HPDE6-E6E7 (cell line): ENCODE results near the gene PDE11A.
A peak's percentile ranks its signal among the peaks of the same experiment; 100 is the strongest.
"Not testable (repeated sequence)": the region's sequence is repeated elsewhere in the genome, so short reads cannot be mapped to it uniquely, and the experiment has no call there.

Experiments
- DNase-seq: peaks from one replicate; pipeline ENCODE4 v3.0.0; 2011; ENCODE audit warnings: missing footprints; ENCODE audit errors: extremely low spot score

Gene PDE11A

DNA sequence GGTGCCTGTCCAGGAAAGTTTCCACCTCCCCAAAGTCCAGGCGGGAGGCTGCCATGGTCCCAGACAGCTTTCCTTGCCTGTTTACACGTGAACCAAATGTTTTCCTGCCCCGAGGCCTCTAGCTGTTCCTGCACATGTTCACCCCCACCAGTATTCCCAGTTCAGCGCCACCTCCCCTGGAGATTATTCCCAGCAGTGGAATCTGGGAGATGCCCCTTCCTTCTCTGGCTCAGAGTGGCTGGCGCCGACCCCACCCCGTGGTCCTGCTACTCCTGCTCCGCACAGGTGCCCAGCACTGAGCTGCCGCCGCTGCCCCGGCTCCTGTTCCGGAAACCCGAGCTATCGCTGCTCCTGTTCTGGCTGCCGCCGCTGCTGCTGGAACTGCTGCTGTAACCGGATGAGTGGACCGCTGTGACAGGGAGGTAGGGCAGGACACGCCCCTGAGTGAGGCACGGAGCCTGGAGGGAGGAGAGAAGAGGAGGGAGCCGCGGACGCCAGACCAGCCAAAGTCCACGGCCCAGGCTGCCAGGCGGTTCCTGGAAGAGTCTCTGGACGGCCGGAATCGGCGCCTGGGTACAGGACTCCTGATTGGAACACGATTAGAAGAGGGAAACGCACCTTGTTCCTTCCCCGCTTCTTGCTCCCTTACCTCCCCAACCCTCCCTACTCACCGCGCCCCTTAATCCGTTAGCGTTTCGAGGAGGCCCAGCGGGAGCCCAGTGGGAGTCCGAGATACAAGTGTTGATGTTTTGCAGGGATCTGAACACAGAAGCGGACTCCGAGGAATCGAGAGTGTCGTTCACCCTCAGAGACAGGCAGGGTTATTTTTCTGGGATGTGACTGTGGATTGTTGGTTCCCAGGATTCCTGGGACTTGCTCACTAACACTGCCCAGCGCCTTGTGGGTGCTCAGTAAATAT lies at the start of gene PDE11A:
Gene PDE11A, minus strand, starts transcription at position 395 of the 919 bp plus-strand sequence. Its CDS starts 340 bp downstream, at position 55.
- peak; percentile 71 for DNase-seq

- no peak for DNase-seq
Measured at GRCh38 chr2:178119179-178119922, 46.8 kb upstream of the PDE11A start.

DNA sequence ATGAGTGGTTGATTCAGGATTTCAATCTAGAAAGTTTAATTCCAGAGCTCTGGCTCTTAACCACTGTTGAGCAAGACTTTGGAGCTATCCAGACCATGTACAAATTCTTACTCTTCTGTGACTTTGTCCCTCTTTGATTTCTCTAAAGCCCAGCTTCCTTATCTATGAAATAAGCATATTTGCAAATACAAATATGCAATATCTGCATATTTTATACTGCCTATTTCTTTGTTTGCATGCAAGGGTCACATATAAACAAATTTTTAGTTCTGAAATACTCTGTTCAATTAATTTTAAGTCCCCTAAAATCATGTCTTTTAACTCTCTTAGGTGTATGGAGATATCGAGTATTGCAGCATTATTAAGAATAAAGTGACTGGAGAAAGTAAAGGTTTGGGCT lies 45.1 kb upstream of the PDE11A start:
- DNase-seq: no peak

DNA sequence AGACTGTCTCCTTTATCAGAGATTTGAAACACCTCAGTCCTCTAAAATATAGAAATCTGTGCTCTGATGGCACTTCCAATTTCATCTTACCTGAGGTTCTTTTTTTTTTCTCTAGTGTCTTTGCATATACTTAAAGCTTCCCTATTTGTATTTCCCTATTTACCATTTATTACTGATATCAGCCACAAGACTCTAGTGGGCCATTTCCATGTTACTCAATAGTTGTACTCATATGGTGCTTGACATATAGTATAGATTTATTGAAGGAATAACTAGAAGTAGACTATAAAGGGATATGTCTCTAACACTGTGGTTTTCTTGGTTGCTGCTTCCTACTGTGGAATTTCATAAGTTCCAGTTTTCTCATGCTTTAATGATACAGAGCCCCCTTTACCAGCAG lies 42.7 kb upstream of the PDE11A start:
- no peak for DNase-seq

DNA sequence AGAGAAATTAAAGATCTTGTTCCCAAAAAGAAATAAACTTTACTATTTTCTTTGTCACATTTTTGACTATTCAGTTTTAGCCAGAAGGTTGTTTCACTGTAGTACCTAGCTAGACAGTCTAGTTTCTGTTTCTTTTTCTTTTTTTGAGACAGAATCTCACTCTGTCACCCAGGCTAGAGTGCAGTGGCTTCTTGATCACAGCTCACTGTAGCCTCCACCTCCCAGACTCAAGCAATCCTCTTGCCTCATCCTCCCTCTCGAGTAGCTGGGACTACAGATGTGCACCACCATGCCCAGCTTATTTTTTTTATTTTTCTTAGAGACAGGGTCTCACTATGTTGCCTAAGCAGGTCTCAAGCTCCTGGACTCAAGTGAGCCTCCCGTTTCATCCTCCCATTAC lies 41.9 kb upstream of the PDE11A start:
- no peak for DNase-seq

- peak; percentile 83 for DNase-seq
Measured at GRCh38 chr2:178112202-178113152, 39.9 kb upstream of the PDE11A start, which contains the start of gene RBM45. Gene RBM45, plus strand, starts transcription at chr2:178112437. Its CDS starts 110 bp downstream, at chr2:178112547.

DNA sequence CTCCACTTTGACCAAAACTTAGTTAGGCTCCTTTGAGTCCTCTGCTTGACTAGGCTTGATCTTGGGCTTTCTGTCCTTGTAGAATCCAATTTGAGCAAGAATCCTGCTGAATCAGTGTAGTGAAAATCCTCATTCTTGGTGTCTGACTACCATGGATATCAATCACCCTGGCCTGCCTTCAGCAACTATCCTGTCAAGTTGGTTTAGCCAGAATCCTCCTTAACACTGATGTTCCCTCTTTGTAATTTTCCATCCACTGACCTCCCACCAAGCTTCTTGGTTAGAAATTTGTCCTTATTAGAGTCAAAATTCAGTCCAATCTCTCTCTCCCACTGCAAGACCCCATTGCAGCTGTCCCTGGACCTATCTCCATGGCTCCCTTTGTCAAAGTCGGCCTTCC lies 39.2 kb upstream of the PDE11A start:
- no peak for DNase-seq

DNA sequence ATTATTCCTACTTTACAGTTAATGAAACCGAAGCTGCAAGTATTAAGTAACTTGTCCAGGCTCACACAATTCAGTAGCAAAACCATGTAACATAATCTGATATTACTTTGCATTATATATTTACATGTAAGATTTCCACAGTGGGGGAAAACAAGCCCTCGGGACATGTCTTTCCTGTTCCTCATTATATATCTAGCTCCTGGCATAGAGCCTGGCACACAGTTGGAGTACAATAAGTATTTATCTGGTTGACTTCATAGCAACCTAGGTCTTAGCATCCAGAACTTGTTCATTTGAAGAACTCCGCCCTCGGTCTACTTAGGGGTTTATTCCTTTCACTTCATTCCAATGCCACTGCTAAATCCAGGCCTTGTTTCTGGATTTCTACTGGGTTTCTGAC lies 38.1 kb upstream of the PDE11A start:
- no peak for DNase-seq

- DNase-seq: peak; percentile 25
Measured at GRCh38 chr2:178109813-178110212, 37.2 kb upstream of the PDE11A start.

GRCh38 chr2:178108176-178108575 lies 35.6 kb upstream of the PDE11A start:
- no peak for DNase-seq

DNA sequence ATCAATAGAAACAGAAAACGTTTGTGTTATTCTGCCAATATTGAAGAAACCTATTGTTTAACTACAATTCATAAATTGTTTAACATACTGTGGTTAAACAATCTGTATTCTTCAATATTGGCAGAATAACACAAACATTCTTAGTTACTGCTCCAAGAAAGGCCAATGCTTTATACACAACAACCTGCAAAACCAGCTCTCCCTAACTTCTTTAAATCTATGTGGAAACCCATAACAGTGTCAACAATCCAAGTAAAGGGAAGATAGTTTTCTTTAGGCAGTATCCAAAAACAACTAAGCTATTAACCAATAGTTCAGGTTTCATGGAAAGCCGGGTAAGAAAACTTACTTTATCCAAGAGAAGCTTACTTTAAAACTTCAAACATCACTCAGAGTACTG lies 33.5 kb upstream of the PDE11A start:
- DNase-seq: no peak

DNA sequence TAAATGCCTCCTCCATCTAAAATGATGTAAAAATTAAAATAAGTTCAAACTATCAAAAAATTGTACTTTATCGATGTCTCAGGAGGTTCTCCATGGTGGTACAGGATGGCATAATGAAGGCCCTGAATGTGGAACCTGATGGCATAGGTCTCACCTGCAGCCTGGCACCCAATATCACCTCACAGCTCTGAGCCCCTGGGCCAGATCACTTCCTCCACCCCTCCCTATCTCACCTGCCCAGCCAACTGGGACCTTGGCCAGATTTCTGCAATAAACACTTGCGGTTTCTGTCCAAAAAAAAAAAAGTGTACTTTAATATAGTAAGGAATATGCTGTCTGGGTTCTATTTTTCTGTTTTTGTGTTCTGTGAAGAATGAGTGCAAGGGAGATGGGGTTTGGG lies 33.0 kb upstream of the PDE11A start:
- no peak for DNase-seq

DNA sequence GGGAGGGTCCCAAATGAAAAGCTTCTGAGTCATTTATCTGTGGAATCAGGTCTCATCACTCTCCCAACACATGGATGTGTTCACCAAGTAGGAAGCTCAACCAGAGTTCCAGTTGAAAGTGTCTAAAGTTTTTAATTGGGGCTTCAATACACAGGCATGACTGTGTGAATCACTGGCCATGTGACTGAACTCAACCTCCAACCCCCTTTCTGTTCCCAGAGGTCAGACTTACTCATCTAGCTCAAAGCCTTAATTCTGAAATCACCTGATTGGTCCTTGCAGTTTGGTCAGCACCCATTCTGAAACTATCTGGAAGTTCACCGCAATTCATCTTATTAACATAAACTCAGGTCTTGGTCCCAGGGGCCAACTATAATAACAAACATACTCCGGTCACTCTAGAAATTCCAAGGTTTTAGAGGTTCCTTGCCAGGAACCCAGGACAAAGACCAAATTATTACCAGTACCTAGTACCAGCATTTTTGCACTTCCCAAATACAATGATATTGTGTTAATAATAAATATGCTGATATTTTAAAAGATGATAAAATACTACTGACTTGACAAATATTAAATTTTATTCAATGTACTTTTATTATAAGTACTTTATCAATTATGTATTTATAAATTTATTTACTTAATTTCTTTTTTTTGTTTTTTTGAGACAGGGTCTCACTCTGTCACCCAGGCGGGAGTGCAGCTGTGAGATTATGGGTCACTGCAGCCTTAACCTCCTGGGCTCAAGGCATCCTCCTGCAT lies 28.9 kb upstream of the PDE11A start:
- DNase-seq: no peak

DNA sequence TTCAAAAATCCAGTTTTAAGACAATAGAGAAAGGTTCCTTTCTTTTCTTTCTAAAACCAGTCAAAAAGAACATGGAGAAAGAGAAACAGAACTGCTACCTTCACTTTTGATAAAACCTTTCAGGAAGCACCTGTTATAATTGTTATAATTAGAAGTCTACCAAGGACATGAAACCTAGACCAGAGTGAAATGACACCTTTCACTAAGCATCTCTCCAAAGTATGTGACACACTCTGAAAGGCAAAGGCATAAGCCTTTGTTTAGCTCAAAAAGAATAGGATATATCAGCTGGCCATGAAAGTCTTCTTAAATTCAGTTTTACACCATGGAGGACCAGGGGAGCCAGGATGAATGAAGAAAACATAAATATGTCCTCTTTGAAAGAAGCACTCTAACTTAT lies 20.9 kb upstream of the PDE11A start:
- DNase-seq: no peak

GRCh38 chr2:178088774-178089270 lies 16.2 kb upstream of the PDE11A start:
- DNase-seq: no peak

- no peak for DNase-seq
Measured at GRCh38 chr2:178084273-178084672, 11.7 kb upstream of the PDE11A start.

DNA sequence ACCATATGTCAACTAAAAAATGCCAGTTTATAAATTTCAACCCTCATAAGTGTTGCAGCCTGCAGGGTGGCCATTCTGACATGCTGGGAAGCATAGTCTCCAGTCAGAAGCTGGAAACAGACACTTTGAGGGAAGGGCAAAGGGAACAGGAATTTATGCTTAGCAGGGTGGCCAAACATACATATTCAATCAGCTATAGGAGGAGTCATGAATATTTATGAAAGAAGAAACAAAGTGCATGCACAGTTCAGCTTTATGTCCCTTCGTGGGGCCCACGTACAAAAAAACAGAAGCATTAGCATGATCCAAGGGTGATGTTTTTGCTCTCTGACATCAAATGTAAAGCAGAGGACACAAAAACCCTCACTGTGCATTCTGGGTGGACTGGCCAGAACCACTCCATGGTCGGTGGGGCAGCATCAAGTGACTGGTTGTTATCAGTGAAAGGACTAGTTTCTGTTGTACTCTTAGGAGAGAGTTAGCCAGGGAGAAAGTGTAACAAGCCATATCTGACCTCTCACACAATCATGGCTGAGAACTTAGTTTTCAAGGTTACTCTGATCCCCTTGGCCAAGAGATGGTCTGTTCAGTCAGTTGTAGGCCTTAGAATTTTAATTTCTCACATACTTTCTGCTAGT lies 9.9 kb upstream of the PDE11A start:
- DNase-seq: no peak

DNA sequence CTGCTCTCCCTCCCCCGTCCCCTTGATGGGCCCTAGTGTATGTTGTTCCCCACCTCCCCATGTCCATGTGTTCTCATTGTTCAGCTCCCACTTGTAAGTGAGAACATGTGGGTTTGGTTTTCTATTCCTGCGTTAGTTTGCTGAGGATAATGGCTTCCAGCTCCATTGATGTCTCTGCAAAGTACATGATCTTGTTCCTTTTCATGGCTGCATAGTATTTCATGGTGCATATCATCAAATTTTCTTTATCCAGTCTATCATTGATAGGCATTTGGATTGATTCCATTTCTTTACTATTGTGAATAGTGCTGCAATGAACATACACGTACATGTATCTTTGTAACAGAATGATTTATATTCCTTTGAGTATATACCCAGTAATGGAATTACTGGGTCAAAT lies 6.7 kb upstream of the PDE11A start:
- not testable (repeated sequence) for DNase-seq

GRCh38 chr2:178076130-178076529 lies 3.6 kb upstream of the PDE11A start:
- no peak for DNase-seq

GRCh38 chr2:178075006-178075326 lies 2.4 kb upstream of the PDE11A start:
- no peak for DNase-seq
